GM18909 (cell line): ENCODE data around the gene GNAT2.

Experiments used
- ATAC-seq: cut with Tn5 transposase; IDR thresholded peaks from one replicate; pipeline ENCODE4 v1.9.1; 2021; ENCODE audit warnings: mild to moderate bottlenecking; ENCODE audit not compliant: unreplicated experiment, poor library complexity

GNAT2 gene

DNA sequence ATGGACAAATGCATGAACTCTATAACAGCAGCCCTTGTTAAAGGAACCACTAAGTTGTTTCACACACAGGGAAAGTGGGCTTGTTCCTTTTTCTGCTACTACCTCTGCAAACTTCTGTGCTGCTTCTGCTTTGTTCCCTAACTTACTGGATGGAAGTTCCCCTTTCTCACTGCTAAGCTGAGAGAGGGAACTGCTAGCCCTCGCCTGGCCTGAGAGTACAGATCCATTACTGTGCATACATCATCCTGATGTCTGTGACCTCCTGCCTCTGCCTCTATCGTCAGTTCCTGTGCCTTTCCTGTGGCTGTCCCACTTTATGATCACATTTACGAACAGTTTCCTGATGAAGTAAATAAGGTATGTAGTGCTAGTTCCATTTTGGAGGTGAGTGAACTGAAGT lies 3.5 kb downstream of the GNAT2 start:
- no peak for ATAC-seq

GRCh38 chr1:109613361-109614147 lies 5.9 kb downstream of the GNAT2 start:
- ATAC-seq = no peak

- no peak for ATAC-seq
These were observed 8.0 kb downstream of the GNAT2 start for GRCh38 chr1:109611308-109611990.

- no peak for ATAC-seq
These were observed 8.7 kb downstream of the GNAT2 start for GRCh38 chr1:109610609-109611307.

DNA sequence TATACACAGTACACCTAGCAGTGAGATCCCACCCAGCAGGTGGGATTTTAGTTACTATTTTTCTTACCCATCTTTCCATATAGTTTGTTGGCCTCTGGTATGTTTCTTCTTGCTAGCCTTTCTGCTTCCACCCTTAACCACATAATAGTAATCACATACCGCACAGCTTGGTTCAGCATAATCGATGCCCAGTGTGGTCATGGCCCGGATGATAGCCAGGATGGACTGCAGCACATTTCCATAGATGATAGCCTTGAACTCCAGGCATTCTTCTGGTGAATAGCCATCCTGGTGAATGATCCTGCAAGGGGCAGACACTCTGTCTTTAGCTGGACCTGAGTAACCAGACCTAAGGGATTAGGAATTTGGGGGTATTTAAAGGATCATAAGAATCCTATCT lies 9.5 kb downstream of the GNAT2 start:
- ATAC-seq = no peak

GRCh38 chr1:109605381-109605780 lies 14.0 kb downstream of the GNAT2 start:
- ATAC-seq = no peak

DNA sequence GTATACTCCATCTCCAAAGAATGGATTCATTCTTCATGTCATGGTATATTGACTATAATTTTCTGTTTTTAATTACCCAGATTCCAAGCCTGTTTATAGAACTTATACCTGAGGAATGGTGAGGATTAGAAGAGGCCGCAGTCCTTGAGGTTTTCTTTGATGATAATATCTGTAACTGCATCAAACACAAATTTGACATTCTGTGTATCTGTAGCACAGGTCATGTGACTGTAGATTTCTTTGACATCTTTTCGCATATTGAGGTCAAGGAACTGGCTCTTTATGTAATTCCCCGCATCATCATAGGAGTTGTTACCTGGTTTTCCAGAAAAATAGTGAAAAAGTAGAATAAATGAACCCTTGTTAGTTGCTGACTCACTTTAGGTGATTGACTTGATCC lies 16.2 kb downstream of the GNAT2 start:
- ATAC-seq = no peak

- ATAC-seq = no peak
These were observed 20.8 kb downstream of the GNAT2 start for GRCh38 chr1:109598655-109599054.

GRCh38 chr1:109598156-109598555 lies 21.3 kb downstream of the GNAT2 start:
- no peak for ATAC-seq

- ATAC-seq = no peak
These were observed 23.9 kb downstream of the GNAT2 start for GRCh38 chr1:109595531-109595930.

DNA sequence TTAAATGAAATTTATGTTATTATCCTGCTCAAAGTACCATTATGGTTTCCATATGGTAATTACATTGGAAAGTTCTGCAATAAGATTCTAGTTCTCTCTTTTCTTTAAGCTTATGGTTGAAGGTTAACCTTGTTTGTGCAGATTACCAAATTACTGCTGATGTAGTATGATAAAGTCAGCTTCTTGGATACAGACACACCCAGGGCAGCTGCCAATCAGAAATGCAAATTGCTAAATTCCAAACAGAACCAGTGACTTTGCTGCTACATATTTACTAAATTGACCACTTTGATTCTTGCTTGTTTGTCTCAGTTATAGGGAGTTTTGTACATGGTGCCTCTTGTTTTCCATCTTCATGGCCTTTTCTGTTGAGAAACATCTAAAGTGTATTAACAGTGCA lies 26.5 kb downstream of the GNAT2 start:
- no peak for ATAC-seq

GRCh38 chr1:109589679-109590078 lies 29.7 kb downstream of the GNAT2 start:
- no peak for ATAC-seq

- no peak for ATAC-seq
These were observed 30.2 kb downstream of the GNAT2 start for GRCh38 chr1:109589177-109589576.

DNA sequence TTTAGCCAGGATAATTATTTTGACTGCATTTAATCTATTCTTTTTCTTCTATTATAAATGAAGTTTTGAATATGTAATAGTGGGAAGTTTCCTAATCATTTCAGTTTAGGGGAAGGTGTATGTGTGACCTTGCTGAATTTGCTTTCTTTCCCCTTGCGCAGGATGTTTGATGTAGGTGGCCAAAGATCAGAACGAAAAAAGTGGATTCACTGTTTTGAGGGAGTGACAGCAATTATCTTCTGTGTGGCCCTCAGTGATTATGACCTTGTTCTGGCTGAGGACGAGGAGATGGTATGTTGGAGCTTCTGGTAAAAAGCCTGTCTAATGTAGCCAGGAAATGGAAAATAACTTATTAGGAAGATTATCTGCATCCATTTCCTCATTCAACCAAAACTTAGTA lies 33.4 kb downstream of the GNAT2 start:
- ATAC-seq = no peak

GRCh38 chr1:109584766-109585165 lies 34.6 kb downstream of the GNAT2 start:
- no peak for ATAC-seq

DNA sequence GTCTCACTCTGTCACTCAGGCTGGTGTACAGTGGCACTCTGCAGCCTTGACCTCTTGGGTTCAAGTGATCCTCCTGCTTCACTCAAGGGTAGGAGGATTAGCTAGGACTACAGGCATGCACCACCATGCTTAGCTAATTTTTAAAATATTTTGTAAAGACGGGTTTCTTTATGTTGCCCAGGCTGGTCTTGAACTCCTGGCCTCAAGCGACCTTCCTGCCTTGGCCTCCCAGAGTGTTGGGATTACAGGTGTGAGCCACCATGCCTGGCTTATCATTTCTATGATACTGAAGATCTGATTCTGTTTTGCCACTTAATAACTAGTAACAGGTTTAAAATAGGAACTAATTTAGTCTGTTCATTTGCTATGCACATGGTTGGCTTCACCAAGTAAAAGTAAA lies 37.4 kb downstream of the GNAT2 start:
- no peak for ATAC-seq

- no peak for ATAC-seq
These were observed 39.9 kb downstream of the GNAT2 start for GRCh38 chr1:109579491-109579890.

GRCh38 chr1:109578947-109579443 lies 40.4 kb downstream of the GNAT2 start:
- no peak for ATAC-seq

DNA sequence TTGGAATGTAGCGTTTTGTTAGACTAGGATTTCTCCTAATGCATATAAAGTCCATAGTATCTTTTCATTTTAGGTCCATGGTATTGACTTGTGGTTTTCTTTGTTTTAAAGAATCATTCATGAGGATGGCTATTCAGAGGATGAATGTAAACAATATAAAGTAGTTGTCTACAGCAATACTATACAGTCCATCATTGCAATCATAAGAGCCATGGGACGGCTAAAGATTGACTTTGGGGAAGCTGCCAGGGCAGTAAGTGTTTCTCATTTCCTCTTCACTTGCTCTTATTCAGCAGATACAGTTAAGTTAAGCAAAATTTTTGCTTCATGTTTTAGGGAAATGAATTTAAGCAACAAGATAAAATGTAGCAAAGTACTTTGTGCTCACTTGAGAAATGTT lies 45.6 kb downstream of the GNAT2 start:
- no peak for ATAC-seq

- no peak for ATAC-seq
These were observed 49.0 kb downstream of the GNAT2 start for GRCh38 chr1:109570414-109570813.

- no peak for ATAC-seq
These were observed 50.1 kb downstream of the GNAT2 start for GRCh38 chr1:109569323-109569722.
